OCI-LY1 (cell line): ENCODE data around the gene KLC1.
A peak's percentile ranks its signal among the peaks of the same experiment; 100 is the strongest.

Source experiments
- H2AFZ ChIP-seq: fragments of 200-600 bp; sonication (generic), shearing (Covaris generic); 2 replicates; pipeline ENCODE4 v1.6.0; 2014; ENCODE audit warnings: antibody characterized with exemption, mild to moderate bottlenecking, low read length
- H3F3A ChIP-seq: fragments of 200-600 bp; sonication (generic), shearing (Covaris generic); 2 replicates; pipeline ENCODE4 v1.6.0; 2014; ENCODE audit warnings: mild to moderate bottlenecking, antibody characterized with exemption, low read length, moderate library complexity; ENCODE audit not compliant: insufficient read depth
- H3K27ac ChIP-seq: fragments of 200-600 bp; sonication (generic); 2 replicates; pipeline ENCODE4 v1.5.1; 2014; ENCODE audit warnings: low read length, mixed run types, mild to moderate bottlenecking, low read depth; ENCODE audit not compliant: poor library complexity, severe bottlenecking
- H3K27me3 ChIP-seq: fragments of 200-600 bp; sonication (generic); 2 replicates; pipeline ENCODE4 v1.6.0; 2014; ENCODE audit warnings: antibody characterized with exemption, mild to moderate bottlenecking, low read length, moderate library complexity; ENCODE audit not compliant: insufficient read depth
- H3K36me3 ChIP-seq: fragments of 200-600 bp; sonication (generic); 2 replicates; pipeline ENCODE4 v1.6.1; 2014; ENCODE audit warnings: mild to moderate bottlenecking, antibody characterized with exemption, low read length, moderate library complexity, mixed read lengths; ENCODE audit not compliant: insufficient read depth
- H3K4me1 ChIP-seq: fragments of 200-600 bp; sonication (generic); 2 replicates; pipeline ENCODE4 v1.5.1; 2014; ENCODE audit warnings: mild to moderate bottlenecking, low read length, moderate library complexity; ENCODE audit not compliant: insufficient read depth, severe bottlenecking
- H3K4me2 ChIP-seq: fragments of 200-600 bp; sonication (generic), shearing (Covaris generic); 2 replicates; pipeline ENCODE4 v1.6.1; 2014; ENCODE audit warnings: low read length
- H3K4me3 ChIP-seq: fragments of 200-600 bp; sonication (generic); 2 replicates; pipeline ENCODE4 v1.5.1; 2014; ENCODE audit warnings: low read length, low read depth, mild to moderate bottlenecking, mixed read lengths; ENCODE audit not compliant: poor library complexity, severe bottlenecking
- H3K79me2 ChIP-seq: fragments of 200-600 bp; shearing (Covaris generic); 2 replicates; pipeline ENCODE4 v1.6.1; 2016; ENCODE audit warnings: mixed run types, low read length, mixed read lengths; ENCODE audit not compliant: insufficient read depth
- H3K9ac ChIP-seq: fragments of 200-600 bp; sonication (generic), shearing (Covaris generic); 2 replicates; pipeline ENCODE4 v1.6.1; 2014; ENCODE audit warnings: mild to moderate bottlenecking, low read length, mixed read lengths
- H3K9me2 ChIP-seq: fragments of 200-600 bp; sonication (generic), shearing (Covaris generic); 2 replicates; pipeline ENCODE4 v1.6.1; 2014; ENCODE audit warnings: low read depth, mild to moderate bottlenecking, low read length, mixed read lengths
- H3K9me3 ChIP-seq: fragments of 200-600 bp; shearing (Covaris generic); 2 replicates; pipeline ENCODE4 v1.6.1; 2014; ENCODE audit warnings: low read length, mixed read lengths
- H4K20me1 ChIP-seq: fragments of 200-600 bp; sonication (generic), shearing (Covaris generic); 2 replicates; pipeline ENCODE4 v1.6.0; 2016; ENCODE audit warnings: mild to moderate bottlenecking, low read length; ENCODE audit not compliant: insufficient read depth
- EZH2 ChIP-seq: fragments of 200-600 bp; sonication (generic), shearing (Covaris generic); IDR thresholded peaks from 2 replicates; pipeline ENCODE4 v1.8.0; 2017; ENCODE audit warnings: borderline replicate concordance, mixed run types, mild to moderate bottlenecking, antibody characterized with exemption, low read length, moderate library complexity, mixed read lengths
- TF ChIP-seq, protein P1 (sequence below): fragments of 200-600 bp; sonication (generic), shearing (Covaris generic); IDR thresholded peaks from 2 replicates; pipeline ENCODE4 v1.5.1; 2017; ENCODE audit warnings: mild to moderate bottlenecking, antibody characterized with exemption, low read length, moderate library complexity, mixed read lengths

KLC1 gene

GRCh38 chr14:103679351-103679750, 50.3 kb downstream of the KLC1 start:
- H3K27me3 ChIP-seq = no peaks in the 10 kb centered on the region
- H3K36me3 ChIP-seq = peaks cover 93% of the 10 kb centered on the region
- no peaks in the 10 kb centered on the region for H3K9me2 ChIP-seq

GRCh38 chr14:103680491-103681231, 51.6 kb downstream of the KLC1 start:
- Histone ChIP-seq H3K27me3 (no peaks in the 10 kb centered on the region), H3K27ac (no peak overlapping the region), H3K79me2 (no peaks in the 10 kb centered on the region), H3K9ac (no peak overlapping the region), H3K4me2 (no peak overlapping the region), H3K9me3 (no peaks in the 10 kb centered on the region), H3K4me3 (no peak overlapping the region), H2AFZ (no peak overlapping the region), H3F3A (peaks cover 5% of the 10 kb centered on the region; the same call in 1 of the 2 replicates), H3K4me1 (peaks cover 31% of the 10 kb centered on the region), H3K9me2 (no peaks in the 10 kb centered on the region), H3K36me3 (peaks cover 93% of the 10 kb centered on the region), H4K20me1 (no peaks in the 10 kb centered on the region)
- TF ChIP-seq EZH2 = no peak
- TF ChIP-seq, protein P1, sequence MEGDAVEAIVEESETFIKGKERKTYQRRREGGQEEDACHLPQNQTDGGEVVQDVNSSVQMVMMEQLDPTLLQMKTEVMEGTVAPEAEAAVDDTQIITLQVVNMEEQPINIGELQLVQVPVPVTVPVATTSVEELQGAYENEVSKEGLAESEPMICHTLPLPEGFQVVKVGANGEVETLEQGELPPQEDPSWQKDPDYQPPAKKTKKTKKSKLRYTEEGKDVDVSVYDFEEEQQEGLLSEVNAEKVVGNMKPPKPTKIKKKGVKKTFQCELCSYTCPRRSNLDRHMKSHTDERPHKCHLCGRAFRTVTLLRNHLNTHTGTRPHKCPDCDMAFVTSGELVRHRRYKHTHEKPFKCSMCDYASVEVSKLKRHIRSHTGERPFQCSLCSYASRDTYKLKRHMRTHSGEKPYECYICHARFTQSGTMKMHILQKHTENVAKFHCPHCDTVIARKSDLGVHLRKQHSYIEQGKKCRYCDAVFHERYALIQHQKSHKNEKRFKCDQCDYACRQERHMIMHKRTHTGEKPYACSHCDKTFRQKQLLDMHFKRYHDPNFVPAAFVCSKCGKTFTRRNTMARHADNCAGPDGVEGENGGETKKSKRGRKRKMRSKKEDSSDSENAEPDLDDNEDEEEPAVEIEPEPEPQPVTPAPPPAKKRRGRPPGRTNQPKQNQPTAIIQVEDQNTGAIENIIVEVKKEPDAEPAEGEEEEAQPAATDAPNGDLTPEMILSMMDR = no peak

More at GRCh38 chr14:103679351-103679750, 50.3 kb downstream of the KLC1 start:
- Histone ChIP-seq H3K4me3 (no peak overlapping the region), H3K9me3 (no peaks in the 10 kb centered on the region), H3F3A (peaks cover 5% of the 10 kb centered on the region; the same call in 1 of the 2 replicates), H2AFZ (no peak overlapping the region), H3K27ac (peak overlapping the region; percentile 47), H3K79me2 (no peaks in the 10 kb centered on the region), H3K9ac (peak overlapping the region; percentile 16; the same call in 1 of the 2 replicates), H4K20me1 (no peaks in the 10 kb centered on the region), H3K4me1 (peaks cover 18% of the 10 kb centered on the region), H3K4me2 (peak overlapping the region; percentile 18; the same call in 1 of the 2 replicates)
- TF ChIP-seq EZH2 = no peak
- TF ChIP-seq, protein P1 = peak; percentile 99

GRCh38 chr14:103683139-103683538, 54.1 kb downstream of the KLC1 start:
- H3K36me3 ChIP-seq = peaks cover 90% of the 10 kb centered on the region

More at GRCh38 chr14:103683139-103683538, 54.1 kb downstream of the KLC1 start:
- no peaks in the 10 kb centered on the region for H3K9me3 ChIP-seq
- no peak overlapping the region for H3K4me2 ChIP-seq
- no peak overlapping the region for H2AFZ ChIP-seq
- H3K9me2 ChIP-seq = no peaks in the 10 kb centered on the region
- TF ChIP-seq, protein P1 = no peak
- TF ChIP-seq EZH2 = no peak
- H3K27ac ChIP-seq = no peak overlapping the region
- peaks cover 5% of the 10 kb centered on the region; the same call in 1 of the 2 replicates for H3F3A ChIP-seq
- peaks cover 31% of the 10 kb centered on the region for H3K4me1 ChIP-seq
- H3K79me2 ChIP-seq = no peaks in the 10 kb centered on the region
- H3K4me3 ChIP-seq = no peak overlapping the region
- H3K27me3 ChIP-seq = no peaks in the 10 kb centered on the region
- H4K20me1 ChIP-seq = no peaks in the 10 kb centered on the region
- no peak overlapping the region for H3K9ac ChIP-seq
